Choroid plexus epithelial cell (primary cell): ENCODE data around the gene TMEM9.

Experiments
- DNase-seq: peaks from one replicate; pipeline ENCODE4 v3.0.0-alpha.2; 2010; ENCODE audit warnings: low read depth
- H3K4me3 ChIP-seq: 2 replicates; pipeline ENCODE4 v1.5.1; 2011; ENCODE audit warnings: low read depth, mild to moderate bottlenecking, control low read depth, low read length, moderate library complexity
- CTCF ChIP-seq: conservative IDR thresholded peaks from 2 replicates; pipeline ENCODE4 v1.5.1; 2011; ENCODE audit warnings: low read depth, mild to moderate bottlenecking, control low read depth, inconsistent platforms, low read length, moderate library complexity

Gene TMEM9

DNA sequence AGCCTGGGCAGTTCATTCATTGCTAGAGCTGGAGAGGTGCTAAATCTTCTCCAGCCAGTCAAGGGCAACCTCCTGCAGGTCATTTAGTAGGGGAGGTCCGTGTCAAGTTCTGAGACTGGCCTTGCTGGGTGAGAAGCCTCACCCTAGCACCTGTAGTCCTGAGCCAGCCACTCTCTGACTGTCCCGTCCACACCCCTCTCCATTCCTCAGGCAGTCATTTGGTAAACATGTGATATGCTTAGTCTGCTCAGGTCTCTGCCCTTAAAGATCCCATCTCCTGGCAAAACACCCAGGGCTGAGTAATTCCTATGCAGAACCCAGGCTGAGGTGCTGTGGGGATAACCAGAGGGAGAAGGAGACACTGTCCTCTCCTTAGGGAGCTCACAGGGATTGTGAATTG lies 22.7 kb upstream of the TMEM9 start:
- DNase-seq, result no peak
- no peak overlapping the region for H3K4me3 ChIP-seq
- no peak for TF ChIP-seq CTCF

DNA sequence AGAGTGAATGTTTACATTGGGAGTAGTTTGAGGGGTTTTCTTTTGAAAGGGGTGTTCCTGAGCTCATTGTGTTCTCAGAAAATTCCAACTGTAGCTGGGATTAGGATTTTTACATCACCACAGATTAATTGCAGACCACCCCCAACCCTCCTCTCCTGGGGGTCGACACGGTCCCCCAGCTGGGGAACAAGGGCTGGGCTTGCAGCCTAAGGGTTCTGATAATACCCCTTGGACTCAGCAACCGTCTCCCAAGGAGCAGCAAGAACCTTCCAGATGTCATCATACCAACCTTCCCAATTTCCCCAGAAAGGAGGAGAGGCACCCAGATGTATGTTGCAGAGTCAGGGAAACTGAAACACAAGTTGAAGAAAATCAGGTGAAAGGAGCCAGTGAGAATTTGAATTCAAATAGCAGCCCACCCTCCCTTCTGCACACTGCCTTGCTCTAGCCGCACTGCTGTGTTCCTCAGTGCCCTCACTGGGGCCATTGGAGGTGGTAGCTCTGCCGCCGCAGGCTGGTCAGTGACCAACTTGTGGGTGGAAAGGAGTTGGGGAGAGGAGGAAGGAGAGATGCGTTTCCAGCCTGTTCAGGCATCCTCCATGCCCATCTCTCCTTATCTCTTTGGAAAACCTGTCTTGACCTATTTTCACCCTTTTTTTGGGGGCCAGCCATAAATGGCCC lies 21.7 kb upstream of the TMEM9 start:
- no peak for DNase-seq
- no peak overlapping the region for H3K4me3 ChIP-seq
- TF ChIP-seq CTCF, result no peak

DNA sequence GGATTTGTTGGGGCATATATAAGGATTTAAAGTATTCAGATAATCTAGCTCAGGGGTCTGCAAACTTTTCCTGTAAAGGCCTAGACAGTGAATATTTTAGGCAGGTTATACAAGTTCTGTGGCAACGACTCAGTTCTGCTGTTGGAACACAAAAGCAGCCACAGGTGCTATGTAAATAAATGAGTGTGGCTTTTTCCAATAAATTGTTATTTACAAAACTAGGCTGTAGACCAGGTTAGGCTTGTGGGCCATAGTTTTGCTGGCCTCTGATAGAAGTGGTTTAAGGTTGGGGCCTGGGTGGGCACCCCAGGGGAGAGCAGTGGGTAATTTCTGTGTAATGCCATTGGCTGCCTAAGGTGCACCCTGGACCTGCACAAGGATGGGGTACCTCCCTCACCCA lies 19.5 kb upstream of the TMEM9 start:
- no peak for DNase-seq
- TF ChIP-seq CTCF, result no peak
- no peak overlapping the region for H3K4me3 ChIP-seq

DNA sequence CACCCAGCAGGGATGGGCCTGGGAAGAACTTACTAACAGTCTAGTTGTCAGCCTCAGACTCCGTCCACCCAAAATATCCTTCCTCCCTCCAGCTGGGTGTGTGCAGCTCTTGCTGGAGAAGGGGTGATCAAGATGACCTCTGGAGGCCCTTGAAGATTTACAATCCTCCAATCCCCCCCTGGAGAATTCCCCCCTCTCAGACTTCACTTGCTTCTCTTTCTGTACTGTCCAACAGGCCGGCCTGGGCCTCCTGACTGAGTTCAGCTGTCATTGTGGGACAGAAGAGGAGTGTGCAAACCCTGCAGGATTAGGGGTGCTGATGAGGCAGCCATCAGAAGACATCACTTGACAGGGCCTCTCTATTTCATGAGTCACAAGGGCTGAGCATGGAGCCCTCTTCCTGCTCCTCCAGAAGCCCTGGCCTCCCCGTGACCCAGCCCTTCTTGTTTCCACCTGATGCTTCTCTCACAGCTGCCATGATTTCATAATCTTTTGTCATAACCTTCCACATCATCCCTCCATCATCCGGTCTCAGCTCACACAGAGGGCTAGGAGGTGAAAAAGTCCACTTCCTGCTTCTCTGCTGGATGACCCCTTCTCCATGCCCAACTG lies 18.8 kb upstream of the TMEM9 start:
- H3K4me3 ChIP-seq, result no peak overlapping the region
- peak; percentile 70 for DNase-seq
- TF ChIP-seq CTCF, result no peak

- no peak for TF ChIP-seq CTCF
- no peak overlapping the region for H3K4me3 ChIP-seq
- no peak for DNase-seq
Measured at GRCh38 chr1:201172326-201172725, 18.1 kb upstream of the TMEM9 start.

- H3K4me3 ChIP-seq, result peak overlapping the region; percentile 51
- DNase-seq, result peak; percentile 85
- peak; percentile 33 for TF ChIP-seq CTCF
Measured at GRCh38 chr1:201171063-201172036, 17.1 kb upstream of the TMEM9 start.
